GM21526 (cell line): Measurements from ENCODE around the gene CUX1.
"Not testable (repeated sequence)": the region's sequence is repeated elsewhere in the genome, so short reads cannot be mapped to it uniquely, and the experiment has no call there.

Source experiments
- ATAC-seq: cut with Tn5 transposase; IDR thresholded peaks from one replicate; pipeline ENCODE4 v1.9.1; 2021; ENCODE audit warnings: moderate library complexity; ENCODE audit not compliant: unreplicated experiment, low FRiP score

The CUX1 gene

DNA sequence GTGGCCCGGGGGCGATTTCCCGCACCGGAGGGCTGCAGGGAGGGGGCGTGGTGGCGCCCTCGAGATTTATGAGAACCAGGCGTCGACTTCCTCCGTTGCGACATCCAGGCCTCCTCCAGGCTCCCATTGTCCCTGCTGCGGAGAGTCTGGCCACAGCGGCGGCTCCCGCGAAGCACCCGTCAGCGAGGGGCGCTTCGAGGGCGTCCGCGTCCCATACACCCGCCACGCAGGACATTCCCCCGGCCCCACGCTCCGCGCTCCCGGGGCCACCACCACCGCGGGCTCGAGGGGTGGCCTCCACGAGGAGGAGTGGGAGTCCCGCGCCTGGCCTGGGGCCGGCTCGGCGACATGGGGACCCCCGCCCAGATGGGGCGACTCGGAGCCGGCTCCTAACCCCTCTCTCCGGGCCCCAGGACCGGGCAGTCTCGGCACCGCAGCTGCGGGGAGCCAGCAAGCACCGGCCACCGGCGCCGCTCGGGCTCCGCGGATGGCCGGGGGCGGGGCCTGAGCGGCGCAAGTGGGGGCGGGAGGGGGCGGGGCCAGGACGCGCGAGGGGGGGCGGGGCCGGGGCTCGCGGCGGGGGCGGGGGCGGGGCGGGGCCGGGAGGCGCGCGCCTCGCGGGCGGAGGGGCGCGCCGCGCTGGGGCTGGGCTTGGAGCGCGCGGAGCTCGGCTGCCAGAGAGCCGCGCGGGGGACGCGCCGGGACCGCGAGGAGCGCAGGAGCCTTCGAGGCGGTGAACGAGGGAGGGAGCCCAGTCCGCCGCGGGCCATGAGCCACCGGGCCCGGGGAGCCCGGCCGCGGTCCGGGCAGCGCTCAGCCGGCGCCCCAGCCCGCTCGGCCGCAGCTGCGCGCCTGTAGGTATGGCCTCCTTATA is 469.0 kb downstream of the CUX1 start, which contains the start of gene SH2B2:
SH2B2 (plus strand) TSS at position 632 of the 874 bp plus-strand sequence. CDS start 13,683 bp downstream, outside the sequence.
- ATAC-seq, result no peak

DNA sequence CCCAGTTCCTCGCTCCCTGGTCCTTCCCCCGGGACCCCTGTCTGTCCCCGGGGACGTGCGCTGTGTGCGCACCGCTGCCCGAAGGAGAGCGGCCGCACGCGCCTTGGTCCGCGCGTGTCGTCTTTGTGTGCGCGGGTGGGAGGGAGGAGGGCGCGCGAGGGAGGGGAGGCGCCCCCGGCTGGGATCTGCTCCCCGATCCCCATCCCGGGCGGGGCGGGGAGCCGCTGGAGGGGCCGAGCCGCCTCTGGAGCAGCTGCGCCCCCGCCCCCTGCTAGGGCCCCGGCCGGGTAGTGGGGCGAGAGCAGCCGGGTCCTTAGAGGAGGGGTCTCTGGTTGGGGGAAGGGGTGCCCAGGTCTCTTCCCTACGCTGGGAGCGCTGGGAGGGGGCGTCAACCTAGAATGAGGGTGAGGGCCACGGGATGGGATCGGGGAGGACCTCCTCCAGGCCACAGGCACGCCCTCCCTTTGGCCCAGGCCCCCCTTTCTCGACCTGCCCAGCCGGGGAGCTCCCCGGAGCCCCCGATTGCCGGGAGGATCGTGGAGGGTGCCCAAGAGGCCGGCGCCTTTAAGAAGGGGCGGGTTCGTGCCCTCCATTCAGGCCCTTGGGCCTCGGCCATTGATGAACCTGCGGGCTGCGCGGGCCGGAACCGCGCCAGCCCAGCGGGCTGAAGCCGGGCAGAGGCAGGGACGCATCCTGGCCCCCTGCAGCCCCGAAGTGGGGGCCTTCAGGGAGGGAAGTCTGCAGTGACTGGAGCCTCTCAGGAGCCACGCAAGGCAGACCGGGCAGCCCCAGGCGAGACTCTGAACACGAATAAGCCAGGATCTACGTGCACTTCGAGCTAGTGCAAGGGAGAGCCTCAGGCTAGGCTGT is 469.9 kb downstream of the CUX1 start:
- ATAC-seq, result no peak

- ATAC-seq, result no peak
These were observed 470.5 kb downstream of the CUX1 start for GRCh38 chr7:102287981-102288278.

DNA sequence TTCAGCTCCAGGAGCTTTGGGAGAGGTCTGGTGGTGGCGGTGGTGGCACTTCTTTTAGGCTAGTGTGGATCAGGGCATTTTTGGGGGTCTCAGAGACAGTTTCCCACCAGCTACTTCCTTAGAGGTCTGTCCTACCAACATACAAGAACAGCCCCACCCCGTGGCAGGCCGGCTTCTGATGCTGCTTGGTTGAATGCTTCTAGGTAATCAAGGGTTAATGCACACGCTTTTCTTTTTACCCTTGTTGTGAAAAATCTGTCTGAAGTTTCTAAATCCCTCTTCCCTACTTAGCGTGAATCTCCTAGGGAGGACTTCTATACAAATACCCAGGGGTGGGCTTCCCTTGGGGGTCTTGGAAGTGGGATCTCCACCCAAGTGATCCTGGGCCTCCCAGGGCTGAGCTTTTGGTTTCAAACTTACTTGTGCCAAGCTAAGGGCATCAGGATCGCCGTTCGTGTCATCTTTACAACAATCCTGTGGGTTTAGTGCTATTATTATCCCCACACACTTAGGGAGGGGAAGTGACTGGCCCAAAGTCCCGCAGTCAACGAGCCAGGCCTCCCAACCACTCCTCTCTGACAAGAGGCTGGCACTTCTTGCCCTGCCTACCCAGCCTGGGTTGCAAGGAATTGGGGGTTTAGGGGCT is 471.0 kb downstream of the CUX1 start:
- no peak for ATAC-seq

- no peak for ATAC-seq
These were observed 471.6 kb downstream of the CUX1 start for GRCh38 chr7:102289057-102289456.

DNA sequence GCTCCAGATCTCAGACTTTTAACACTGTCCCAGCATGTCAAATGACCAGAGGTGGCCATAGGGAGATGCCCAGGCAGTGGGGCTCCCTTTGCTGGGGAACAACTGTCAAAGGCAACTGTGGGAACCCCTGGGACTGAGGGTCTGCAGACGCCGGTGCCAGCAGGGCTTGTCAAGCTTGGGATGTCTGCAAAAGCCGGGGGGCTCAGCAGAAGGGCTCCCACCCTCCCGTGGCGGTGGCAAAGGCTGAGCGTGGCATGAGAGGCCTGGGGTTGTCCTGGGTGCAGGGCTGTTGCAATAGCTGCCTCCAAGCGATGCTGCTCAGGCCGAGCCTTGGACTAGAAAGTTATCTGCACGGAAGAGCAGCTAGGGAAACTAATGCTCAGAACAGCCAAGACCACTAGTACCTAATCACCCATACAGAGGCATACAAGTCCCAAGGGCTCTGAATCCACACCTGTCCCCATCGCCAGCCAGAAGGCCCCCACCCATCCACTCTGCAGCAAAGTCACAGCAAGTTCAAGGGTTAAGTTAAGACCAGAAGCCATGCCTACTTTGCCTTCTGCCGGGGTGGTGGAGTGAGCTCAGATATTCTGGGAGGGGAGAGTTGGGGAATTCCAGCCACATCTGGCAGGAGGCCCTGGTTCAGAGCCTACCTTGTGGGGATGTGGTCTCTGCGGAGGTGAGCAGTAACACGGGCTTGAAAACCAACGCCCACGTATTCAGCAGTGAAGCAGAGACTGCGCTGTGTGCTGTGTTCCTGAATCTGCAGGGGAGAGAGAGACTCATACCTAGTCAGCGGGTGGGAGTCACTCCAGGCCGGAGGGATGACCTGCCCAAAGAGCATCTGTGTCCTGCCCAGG is 473.9 kb downstream of the CUX1 start:
- peak; percentile 36 for ATAC-seq

DNA sequence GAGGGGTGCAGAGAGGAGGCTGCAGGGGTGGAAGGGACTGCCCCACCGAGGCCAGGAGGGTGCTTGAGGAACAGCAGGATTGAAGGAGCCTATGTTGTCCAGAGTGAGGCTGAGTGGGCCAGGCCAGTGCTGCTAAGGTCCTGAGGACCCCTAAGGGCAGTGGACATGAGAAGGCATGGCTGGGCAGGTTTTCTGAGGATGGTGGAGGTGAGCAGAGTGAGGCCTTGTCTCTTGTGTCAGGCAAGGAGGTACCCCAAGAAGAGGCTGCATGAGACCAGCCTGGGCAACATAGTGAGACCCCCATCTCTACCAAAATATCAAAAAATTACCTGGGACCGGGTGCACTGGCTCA is 474.5 kb downstream of the CUX1 start:
- ATAC-seq, result no peak

DNA sequence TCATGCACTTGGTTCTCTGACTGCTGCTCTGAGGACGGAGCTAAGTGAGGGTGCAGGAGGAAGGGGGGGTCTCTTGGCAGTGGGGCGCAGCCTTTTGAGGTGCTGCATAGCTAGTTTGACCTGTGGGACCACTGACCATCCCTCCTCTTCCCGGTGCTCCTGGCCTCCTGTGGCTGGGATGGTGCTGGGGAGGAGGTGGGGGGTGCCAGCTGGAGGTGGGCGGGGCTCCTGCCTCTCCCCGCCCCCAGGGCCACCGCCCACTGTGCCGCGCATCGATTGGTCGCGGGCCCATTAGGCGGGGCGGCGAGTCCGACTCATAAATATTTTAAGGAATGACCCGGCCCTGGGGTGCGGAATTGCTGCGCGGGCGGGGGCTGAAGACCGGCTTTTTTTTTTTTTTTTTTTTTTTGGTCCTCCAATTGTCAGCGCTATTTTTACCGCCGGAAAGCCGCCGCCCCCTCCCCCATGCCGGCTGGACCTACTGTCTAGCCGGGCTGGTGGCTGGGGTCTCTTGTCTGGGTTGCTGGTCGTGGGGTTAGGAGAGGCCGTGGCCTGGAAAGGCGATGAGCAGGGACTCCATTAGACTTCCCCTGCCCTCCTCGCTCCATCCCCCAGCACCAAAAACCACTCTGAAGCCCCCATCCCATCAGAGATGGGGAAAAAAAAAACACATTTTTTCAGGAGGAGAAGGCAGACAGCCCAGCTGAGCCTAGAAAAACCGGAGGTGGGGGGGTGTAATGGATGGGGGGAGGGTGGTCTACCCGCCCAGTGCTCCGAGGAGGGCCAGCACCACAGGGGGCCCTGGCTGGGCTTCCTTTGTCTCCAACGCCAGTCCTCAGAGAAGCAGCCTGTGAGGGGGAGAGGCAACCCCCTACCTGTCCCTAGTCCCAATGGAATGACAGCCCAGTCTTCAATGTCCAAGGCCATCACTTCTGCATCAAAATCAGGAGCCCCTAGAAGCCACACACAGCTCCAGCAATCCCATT is 475.7 kb downstream of the CUX1 start:
- ATAC-seq, result no peak

GRCh38 chr7:102294589-102294988 is 477.2 kb downstream of the CUX1 start:
- ATAC-seq, result no peak

GRCh38 chr7:102295346-102296178 is 478.1 kb downstream of the CUX1 start:
- no peak for ATAC-seq

DNA sequence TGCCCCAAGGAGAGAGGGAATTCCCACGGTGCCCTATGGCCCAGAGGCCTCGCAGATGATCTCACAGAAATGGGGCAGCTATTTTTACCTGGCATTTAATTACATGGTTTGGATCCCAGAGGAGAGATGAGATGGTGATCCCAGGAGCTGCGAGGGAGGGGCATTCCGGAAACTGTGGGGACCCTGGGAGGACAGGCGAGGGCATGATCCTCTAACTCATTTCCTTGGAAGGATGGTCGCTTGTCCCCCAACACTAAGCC is 478.7 kb downstream of the CUX1 start:
- no peak for ATAC-seq

DNA sequence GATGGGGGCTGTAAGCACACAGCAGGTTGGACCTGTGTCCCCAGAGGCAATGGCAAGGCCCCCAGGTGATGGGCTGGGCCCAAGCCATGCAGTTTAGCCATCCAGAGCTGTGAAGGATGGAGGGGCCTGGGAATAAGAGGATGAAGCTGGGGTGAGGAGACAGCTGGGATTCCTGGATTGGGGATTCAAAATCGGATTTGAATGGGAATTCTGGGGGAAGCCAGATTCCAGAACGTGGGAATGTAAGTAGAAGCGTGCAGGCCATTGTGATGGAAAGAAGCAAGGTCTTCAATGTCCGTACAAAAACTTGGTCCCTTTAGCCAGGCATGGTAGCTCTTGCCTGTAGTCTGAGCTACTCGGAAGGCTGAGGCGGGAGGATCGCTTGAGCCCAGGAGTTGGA is 479.1 kb downstream of the CUX1 start:
- ATAC-seq, result no peak

GRCh38 chr7:102297487-102298218 is 480.2 kb downstream of the CUX1 start:
- no peak for ATAC-seq

GRCh38 chr7:102300643-102301221 is 483.3 kb downstream of the CUX1 start:
- ATAC-seq, result no peak

DNA sequence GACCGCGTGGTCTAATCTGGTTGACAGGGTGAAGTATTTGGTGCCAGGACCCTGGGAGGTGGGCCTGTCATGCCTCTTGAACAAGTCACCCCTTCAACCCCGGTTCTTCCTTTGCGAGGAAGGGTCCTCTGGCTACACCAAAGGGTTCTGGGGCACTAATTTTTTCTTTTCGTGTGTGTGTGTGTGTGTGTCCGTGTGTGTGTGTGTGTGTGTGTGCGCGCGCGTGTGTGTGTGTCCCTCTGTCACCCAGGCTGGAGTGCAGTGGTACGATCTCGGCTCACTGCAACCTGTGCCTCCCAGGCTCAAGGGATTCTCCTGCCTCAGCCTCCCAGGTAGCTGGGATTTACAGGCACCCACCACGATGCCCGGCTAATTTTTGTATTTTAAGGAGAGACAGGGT is 483.9 kb downstream of the CUX1 start:
- ATAC-seq, result not testable (repeated sequence)

GRCh38 chr7:102302025-102302424 is 484.6 kb downstream of the CUX1 start:
- ATAC-seq, result no peak

- no peak for ATAC-seq
These were observed 486.4 kb downstream of the CUX1 start for GRCh38 chr7:102303669-102304422.
